IPS-11a (cell line): Measurements from ENCODE around the gene SETBP1.

ENCODE experiments used
- H3K4me3 ChIP-seq: one replicate; pipeline ENCODE4 v1.5.1; 2013; ENCODE audit warnings: low read depth, low read length, control low read depth

SETBP1 gene

GRCh38 chr18:44895176-44895798 lies 214.6 kb downstream of the SETBP1 start:
- no peak overlapping the region for H3K4me3 ChIP-seq

DNA sequence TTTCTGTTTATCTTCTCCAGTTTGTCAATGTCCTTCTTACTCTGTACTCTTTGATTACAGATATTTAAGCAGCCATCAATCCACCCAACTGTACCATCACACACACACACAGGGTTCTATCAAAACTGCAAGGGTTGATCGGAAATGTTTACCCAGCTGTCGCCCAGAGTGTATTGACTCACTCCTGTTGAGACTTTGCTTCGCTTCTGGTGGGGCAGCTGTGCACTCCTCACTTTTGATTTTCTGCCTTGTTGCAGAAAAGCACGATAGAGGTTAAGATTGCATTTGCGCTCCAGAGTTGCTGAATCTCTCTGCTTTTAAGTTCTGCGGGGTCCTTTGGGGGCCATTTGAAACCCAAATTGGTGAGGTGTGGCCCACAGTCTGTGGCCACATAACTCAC lies 216.2 kb downstream of the SETBP1 start:
- H3K4me3 ChIP-seq, result no peak overlapping the region

DNA sequence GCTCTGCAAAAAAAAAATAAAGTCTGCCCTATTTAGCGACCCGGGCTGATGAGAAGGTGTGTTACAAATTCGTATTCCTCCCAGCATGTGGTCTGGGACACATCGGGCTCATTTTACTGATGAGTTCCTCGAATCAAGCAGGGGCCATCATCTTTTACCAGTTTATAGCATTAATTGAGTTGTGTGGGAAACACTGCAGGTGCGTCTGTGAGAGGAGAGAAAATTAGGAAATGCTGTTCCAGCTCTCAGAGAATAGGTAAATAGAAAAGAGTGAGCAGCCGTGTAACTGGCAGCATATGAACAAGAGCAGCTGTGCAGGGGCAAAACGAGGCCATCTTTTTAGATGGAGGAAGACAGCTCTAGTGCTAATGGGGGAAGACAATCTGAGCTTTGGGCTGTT lies 216.7 kb downstream of the SETBP1 start:
- no peak overlapping the region for H3K4me3 ChIP-seq

GRCh38 chr18:44897816-44898215 lies 217.1 kb downstream of the SETBP1 start:
- H3K4me3 ChIP-seq, result no peak overlapping the region

DNA sequence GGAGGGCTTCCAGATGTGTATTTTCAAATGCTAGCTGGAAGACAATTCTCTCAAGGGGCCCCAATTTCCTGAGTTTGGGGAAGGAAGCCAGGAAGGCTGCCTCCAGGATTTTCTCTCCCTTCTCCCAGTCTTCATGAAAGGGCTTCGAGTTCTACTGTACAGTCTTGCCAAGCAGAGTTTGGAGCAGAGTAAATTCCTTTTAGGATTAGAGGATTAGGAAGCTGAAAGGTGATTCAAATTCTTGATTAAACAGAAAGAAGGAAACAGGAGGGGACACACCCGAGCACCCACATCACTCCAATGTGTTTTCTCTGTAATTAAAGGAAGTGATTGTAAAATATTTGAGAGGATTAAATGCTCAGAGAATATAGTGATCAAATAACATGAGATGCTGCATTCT lies 217.8 kb downstream of the SETBP1 start:
- H3K4me3 ChIP-seq, result no peak overlapping the region

DNA sequence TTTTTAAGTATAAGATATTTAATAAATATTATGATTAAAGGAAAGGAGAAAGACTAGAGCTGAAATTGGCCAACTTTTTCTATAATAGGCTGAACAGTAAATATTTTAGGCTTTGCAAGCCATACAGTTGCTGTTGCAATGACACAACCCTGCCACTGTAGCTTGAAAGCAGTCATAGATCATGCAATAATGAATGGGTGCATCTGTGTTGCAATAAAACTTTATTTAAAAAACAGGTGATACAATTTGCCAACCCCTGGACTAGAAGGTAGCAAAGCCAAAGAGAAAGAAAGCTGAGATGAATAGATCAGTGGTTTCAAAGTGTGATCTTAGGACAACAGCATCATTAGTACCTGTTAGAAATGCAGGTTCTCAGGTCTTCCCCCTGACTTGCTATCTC lies 219.1 kb downstream of the SETBP1 start:
- H3K4me3 ChIP-seq, result no peak overlapping the region

DNA sequence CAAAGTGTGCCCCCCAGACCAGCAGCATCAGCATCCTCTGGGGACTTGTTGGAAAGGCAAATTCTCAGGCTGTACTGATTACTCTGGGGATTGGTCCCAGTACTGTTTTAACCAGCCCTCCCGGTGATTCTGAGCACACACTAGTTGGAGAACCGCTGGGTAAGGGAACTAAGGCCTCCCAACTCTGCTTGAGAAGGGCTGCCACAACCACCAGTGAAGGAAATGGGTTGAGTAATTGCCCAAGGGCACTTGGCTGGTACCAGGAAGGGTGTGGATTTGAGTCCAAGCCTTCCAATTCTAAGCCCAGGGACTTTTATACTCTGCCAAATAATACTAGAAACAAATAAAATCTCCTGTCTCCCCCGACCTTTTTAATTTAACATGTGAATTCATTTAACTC lies 219.9 kb downstream of the SETBP1 start:
- H3K4me3 ChIP-seq, result no peak overlapping the region

DNA sequence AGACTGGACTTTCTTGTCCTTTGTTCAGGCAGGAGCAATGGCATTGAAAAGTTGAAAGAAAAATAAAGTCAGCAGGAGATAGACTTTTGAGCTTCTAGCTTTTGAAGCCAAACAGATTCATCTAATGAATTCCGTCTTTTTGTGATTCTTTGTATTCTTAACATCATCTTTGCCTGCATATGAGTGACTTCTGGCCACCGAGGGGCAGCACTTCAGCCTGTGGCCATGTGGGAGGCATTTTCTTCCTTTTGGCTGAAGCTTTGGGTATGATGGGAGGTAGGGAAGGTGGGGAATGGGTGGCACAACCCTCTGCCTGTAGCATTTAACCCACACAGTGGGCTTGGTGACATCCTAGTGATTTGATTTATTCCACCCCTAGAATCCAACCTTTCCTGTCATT lies 220.6 kb downstream of the SETBP1 start:
- H3K4me3 ChIP-seq, result no peak overlapping the region

DNA sequence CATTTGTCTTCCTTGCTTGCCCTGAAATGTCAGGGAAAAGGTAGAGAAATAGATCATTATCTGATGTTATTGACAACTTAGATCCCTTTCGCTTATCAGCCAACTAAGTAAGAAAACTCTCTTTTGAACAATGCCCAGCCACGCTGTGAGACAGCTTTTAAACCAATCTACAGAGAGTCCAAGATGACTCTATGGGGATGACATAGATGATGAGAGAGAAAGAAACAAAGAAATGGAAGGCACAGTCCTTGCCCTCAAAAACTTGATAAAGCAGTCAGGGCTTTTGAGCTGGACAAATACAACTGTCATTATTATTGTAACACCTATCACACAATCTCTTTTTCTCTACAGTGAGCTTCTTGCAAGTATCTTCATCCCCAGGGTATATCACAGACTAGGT lies 222.6 kb downstream of the SETBP1 start:
- no peak overlapping the region for H3K4me3 ChIP-seq

DNA sequence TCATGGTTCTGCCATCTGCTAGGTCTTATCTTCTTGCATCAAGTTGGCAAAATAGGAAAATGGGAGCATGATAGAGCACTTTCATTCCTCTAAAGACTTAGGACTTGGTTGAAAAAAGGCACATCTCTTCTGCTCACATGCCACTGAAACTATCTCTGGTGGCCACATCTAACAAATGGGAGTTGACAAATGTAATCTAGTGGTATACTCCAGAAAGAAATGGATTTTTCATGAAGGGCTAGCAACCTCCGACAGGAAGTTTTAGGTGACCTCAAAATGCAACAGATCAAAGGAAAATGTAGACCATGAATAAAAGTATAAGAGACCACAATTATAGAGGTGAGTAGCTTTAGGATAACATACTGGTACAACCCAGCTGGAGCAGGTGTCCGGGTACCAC lies 224.1 kb downstream of the SETBP1 start:
- H3K4me3 ChIP-seq, result no peak overlapping the region

- no peak overlapping the region for H3K4me3 ChIP-seq
Observed at GRCh38 chr18:44909191-44909719, 228.6 kb downstream of the SETBP1 start.

GRCh38 chr18:44911260-44911659 lies 230.6 kb downstream of the SETBP1 start:
- no peak overlapping the region for H3K4me3 ChIP-seq

DNA sequence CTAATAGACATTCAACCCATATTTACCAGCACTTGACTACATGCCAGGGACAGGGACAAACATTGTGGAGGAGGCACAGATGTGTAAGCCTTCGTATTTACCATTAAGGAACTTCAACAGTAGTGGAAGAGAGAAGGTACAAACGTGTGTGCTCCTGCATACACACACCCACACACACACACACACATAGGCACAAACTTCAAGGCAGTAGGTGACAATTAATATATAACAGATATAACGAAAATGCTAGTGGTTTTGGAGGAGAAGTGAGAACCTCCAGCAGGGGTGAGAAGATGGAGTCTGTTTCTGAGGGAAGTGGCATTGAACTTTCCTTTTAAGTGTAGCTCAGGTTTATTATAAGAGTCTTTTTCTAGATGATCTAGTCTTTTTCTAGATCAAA lies 231.1 kb downstream of the SETBP1 start:
- no peak overlapping the region for H3K4me3 ChIP-seq

- no peak overlapping the region for H3K4me3 ChIP-seq
Observed at GRCh38 chr18:44912740-44913478, 232.2 kb downstream of the SETBP1 start.

- H3K4me3 ChIP-seq, result no peak overlapping the region
Observed at GRCh38 chr18:44914028-44914427, 233.3 kb downstream of the SETBP1 start.

- H3K4me3 ChIP-seq, result no peak overlapping the region
Observed at GRCh38 chr18:44915213-44915612, 234.5 kb downstream of the SETBP1 start.

DNA sequence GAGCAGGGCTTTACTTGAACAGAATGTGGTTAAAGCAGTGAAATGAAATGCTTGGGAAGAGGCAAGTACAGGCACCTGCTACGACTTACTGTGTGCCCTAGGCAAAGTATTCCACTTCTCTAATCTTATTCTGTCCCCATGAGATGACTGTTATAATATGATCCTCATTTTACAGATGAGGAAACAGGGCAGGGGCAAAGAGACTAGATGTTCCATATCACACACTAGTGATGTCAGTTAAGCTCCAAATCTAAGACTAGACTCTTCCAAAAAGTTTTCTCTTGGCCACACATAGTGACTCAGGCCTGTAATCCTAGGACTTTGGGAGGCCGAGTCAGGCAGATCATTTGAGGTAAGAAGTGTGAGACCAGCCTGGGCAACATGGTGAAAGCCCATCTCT lies 235.0 kb downstream of the SETBP1 start:
- no peak overlapping the region for H3K4me3 ChIP-seq

DNA sequence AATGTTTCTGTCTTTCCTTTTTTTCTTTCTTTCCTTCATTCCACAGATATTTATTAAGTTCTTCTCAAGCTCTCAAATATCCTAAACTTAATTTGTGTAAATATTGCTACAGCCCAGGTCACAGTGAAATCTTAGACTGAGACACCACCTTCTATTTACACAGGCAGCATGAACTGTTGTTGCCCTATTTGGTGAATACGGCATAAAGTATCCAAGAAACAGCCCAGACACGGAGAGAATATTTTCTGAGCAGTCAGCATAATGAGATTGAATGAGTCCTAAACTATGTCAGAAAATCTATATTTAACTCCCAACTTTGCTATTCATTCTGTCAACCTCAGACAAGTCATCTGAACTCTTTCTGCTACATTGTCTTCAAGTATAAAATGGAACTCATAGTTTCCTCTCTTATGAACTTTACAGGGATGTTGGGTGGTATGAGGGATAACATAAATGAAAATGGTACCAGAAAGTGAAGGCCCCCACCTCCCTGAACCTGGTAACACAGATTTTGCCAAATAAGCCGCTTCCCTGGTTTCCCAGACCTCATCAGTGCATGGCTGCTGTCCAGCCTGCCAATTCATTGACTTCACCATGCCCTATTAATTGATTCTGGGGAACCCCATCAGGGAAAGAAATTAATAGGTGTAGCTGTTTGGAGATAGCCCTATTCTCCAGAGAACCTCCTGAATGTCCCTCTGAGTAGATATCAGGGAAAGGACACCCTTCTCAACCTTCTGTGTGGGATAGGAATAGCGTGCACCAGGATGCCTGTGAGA lies 235.9 kb downstream of the SETBP1 start:
- no peak overlapping the region for H3K4me3 ChIP-seq

DNA sequence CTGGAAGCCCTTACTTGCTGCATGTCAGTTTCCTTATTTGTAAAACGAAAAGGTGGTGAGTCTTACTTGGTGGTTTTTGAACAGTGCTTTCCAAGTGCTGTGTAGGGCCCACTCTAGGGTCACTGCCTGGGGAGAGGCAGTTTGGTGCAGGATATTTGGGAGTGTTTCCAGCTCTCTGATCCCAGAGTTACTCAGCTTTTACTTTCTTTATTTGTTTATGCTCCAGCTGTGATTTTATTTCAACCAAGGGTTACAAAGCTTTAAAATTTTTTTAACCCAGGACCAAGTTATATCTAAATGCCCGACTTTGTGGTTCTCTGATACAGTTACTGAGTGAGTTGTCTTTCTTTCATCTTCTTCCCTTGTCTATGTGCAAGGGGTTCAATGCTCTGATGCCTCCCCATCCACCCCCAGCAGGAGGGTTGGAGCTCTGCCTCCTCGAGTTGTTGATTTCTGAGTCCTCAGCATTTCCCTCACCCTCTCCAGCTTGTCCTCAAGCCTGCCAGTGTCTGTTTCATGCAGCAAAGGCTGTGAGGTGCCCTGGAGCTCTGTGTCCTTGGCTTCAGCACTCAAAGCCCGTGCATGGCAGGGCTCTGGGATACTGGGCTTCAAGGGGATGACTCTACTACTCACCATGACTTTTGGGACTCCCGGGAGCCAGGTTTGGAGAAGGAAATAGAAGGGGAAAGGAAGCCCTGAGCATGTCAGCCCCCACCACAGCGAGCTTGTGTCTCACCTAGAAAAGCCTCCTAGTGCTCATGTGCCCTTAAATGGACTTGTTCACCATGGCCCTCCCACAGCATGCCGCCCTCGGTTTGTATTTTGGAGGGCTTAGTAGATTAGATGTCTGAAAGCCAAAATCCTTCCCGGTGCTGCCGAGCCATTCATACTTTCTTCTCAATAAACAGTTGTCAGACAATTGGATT lies 236.8 kb downstream of the SETBP1 start:
- no peak overlapping the region for H3K4me3 ChIP-seq

GRCh38 chr18:44918142-44918476 lies 237.4 kb downstream of the SETBP1 start:
- H3K4me3 ChIP-seq, result no peak overlapping the region

- no peak overlapping the region for H3K4me3 ChIP-seq
Observed at GRCh38 chr18:44920441-44920840, 239.8 kb downstream of the SETBP1 start.
